ENCODE results near the gene MIOX. TPM values are rescaled to one million over a fixed set of nuclear protein-coding genes. Genes with fewer than 3 reads are reported as not detected.
A peak's percentile ranks its signal among the peaks of the same experiment; 100 is the strongest.
"Not testable (repeated sequence)": the region's sequence is repeated elsewhere in the genome, so short reads cannot be mapped to it uniquely, and the experiment has no call there.

MIOX gene
- polyA plus RNA-seq, 6 donors from 2014 or later = not detected

- Mint-ChIP-seq H3K27ac (peak within 1 kb of the TSS; percentile 95 to 99 (median 99)), H3K9me3 (no peaks in the 10 kb centered on the region), H3K4me3 (peak within 1 kb of the TSS; percentile 95 to 98 (median 96)), H3K4me1 (peaks cover 18 to 24% (median 20%) of the 10 kb centered on the region in 3 donors), H3K36me3 (no peaks in the 10 kb centered on the region), H3K27me3 (no peaks in the 10 kb centered on the region)
- peak; percentile 97 for DNase-seq
- ATAC-seq (ENCODE audit: low read depth in 2 of 2) = peak; percentile 66 to 71
Observed at GRCh38 chr22:50507991-50508884, 21.6 kb downstream of the MIOX start, which contains the start of gene NCAPH2. TSS of gene NCAPH2 (plus strand) at chr22:50508224. CDS start at chr22:50508338, 114 bp downstream.

GRCh38 chr22:50508897-50509296 lies 22.2 kb downstream of the MIOX start:
- Mint-ChIP-seq H3K27ac (peak overlapping the region; percentile 94 to 99 (median 98)), H3K4me3 (peak overlapping the region; percentile 91 to 98 (median 96)), H3K27me3 (no peaks in the 10 kb centered on the region), H3K9me3 (no peaks in the 10 kb centered on the region), H3K4me1 (peaks cover 18 to 26% (median 23%) of the 10 kb centered on the region in 3 donors), H3K36me3 (no peaks in the 10 kb centered on the region)
- DNase-seq = no peak
- ATAC-seq (ENCODE audit: low read depth in 2 of 2) = no peak

- no peak overlapping the region for H3K27ac Mint-ChIP-seq
- no peak for ATAC-seq (ENCODE audit: low read depth in 2 of 2)
- no peaks in the 10 kb centered on the region for H3K9me3 Mint-ChIP-seq
- H3K4me1 Mint-ChIP-seq = peaks cover 28 to 35% (median 31%) of the 10 kb centered on the region in 3 donors
- no peak for DNase-seq
- H3K27me3 Mint-ChIP-seq = no peaks in the 10 kb centered on the region
- H3K36me3 Mint-ChIP-seq = peaks cover 0 to 5% of the 10 kb centered on the region in 2 donors
- no peak overlapping the region for H3K4me3 Mint-ChIP-seq
Observed at GRCh38 chr22:50513175-50513574, 26.5 kb downstream of the MIOX start.

GRCh38 chr22:50516068-50516467 lies 29.4 kb downstream of the MIOX start:
- Mint-ChIP-seq H3K36me3 (peaks cover 0 to 5% of the 10 kb centered on the region in 2 donors), H3K27me3 (no peaks in the 10 kb centered on the region), H3K4me3 (peak overlapping the region in 1 of 8 donors; percentile 27), H3K9me3 (no peaks in the 10 kb centered on the region), H3K27ac (no peak overlapping the region), H3K4me1 (peaks cover 16 to 23% (median 20%) of the 10 kb centered on the region in 3 donors)
- ATAC-seq (ENCODE audit: low read depth in 2 of 2) = no peak
- no peak for DNase-seq

GRCh38 chr22:50516891-50517290 lies 30.2 kb downstream of the MIOX start:
- ATAC-seq (ENCODE audit: low read depth in 2 of 2) (no peak), DNase-seq (no peak)
- H3K9me3 Mint-ChIP-seq = no peaks in the 10 kb centered on the region
- H3K27ac Mint-ChIP-seq = no peak overlapping the region
- peaks cover 0 to 5% of the 10 kb centered on the region in 2 donors for H3K36me3 Mint-ChIP-seq
- H3K4me3 Mint-ChIP-seq = no peak overlapping the region
- peaks cover 17 to 23% (median 20%) of the 10 kb centered on the region in 3 donors for H3K4me1 Mint-ChIP-seq
- no peaks in the 10 kb centered on the region for H3K27me3 Mint-ChIP-seq

- H3K27me3 Mint-ChIP-seq = no peaks in the 10 kb centered on the region
- DNase-seq (no peak), ATAC-seq (ENCODE audit: low read depth in 2 of 2) (no peak)
- H3K36me3 Mint-ChIP-seq = peaks cover 0 to 5% of the 10 kb centered on the region in 2 donors
- H3K9me3 Mint-ChIP-seq = no peaks in the 10 kb centered on the region
- no peak overlapping the region for H3K4me3 Mint-ChIP-seq
- H3K4me1 Mint-ChIP-seq = peaks cover 17 to 25% (median 22%) of the 10 kb centered on the region in 3 donors
- no peak overlapping the region for H3K27ac Mint-ChIP-seq
Observed at GRCh38 chr22:50517495-50518260, 31.0 kb downstream of the MIOX start.

- H3K9me3 Mint-ChIP-seq = no peaks in the 10 kb centered on the region
- no peak overlapping the region for H3K4me3 Mint-ChIP-seq
- peaks cover 17 to 25% (median 22%) of the 10 kb centered on the region in 3 donors for H3K4me1 Mint-ChIP-seq
- ATAC-seq (ENCODE audit: low read depth in 2 of 2) = no peak
- H3K36me3 Mint-ChIP-seq = peaks cover 0 to 5% of the 10 kb centered on the region in 2 donors
- no peak for DNase-seq
- no peaks in the 10 kb centered on the region for H3K27me3 Mint-ChIP-seq
- H3K27ac Mint-ChIP-seq = no peak overlapping the region
Observed at GRCh38 chr22:50518606-50519005, 31.9 kb downstream of the MIOX start.

- no peak for DNase-seq
- H3K27ac Mint-ChIP-seq = no peak overlapping the region
- no peak overlapping the region for H3K4me3 Mint-ChIP-seq
- H3K4me1 Mint-ChIP-seq = peaks cover 17 to 21% (median 18%) of the 10 kb centered on the region in 3 donors
- H3K9me3 Mint-ChIP-seq = no peaks in the 10 kb centered on the region
- H3K27me3 Mint-ChIP-seq = no peaks in the 10 kb centered on the region
- no peak for ATAC-seq (ENCODE audit: low read depth in 2 of 2)
- H3K36me3 Mint-ChIP-seq = peaks cover 0 to 5% of the 10 kb centered on the region in 2 donors
Observed at GRCh38 chr22:50519151-50519550, 32.5 kb downstream of the MIOX start.

- peaks cover 17 to 24% (median 18%) of the 10 kb centered on the region in 3 donors for H3K4me1 Mint-ChIP-seq
- H3K36me3 Mint-ChIP-seq; H3K27ac Mint-ChIP-seq; ATAC-seq (ENCODE audit: low read depth in 2 of 2); DNase-seq; H3K9me3 Mint-ChIP-seq; H3K27me3 Mint-ChIP-seq; H3K4me3 Mint-ChIP-seq: not testable (repeated sequence)
Observed at GRCh38 chr22:50520184-50520583, 33.5 kb downstream of the MIOX start.

GRCh38 chr22:50520826-50521453 lies 34.3 kb downstream of the MIOX start:
- H3K4me3 Mint-ChIP-seq = no peak overlapping the region

GRCh38 chr22:50521710-50522109 lies 35.1 kb downstream of the MIOX start:
- Mint-ChIP-seq H3K36me3 (no peaks in the 10 kb centered on the region), H3K4me3 (peak overlapping the region in 2 of 8 donors; percentile 3 to 29), H3K27ac (peak overlapping the region in 1 of 6 donors; percentile 15)

More at GRCh38 chr22:50520826-50521453, 34.3 kb downstream of the MIOX start:
- no peaks in the 10 kb centered on the region for H3K9me3 Mint-ChIP-seq
- H3K27me3 Mint-ChIP-seq = no peaks in the 10 kb centered on the region
- ATAC-seq (ENCODE audit: low read depth in 2 of 2) (no peak), DNase-seq (no peak)
- H3K4me1 Mint-ChIP-seq = peaks cover 12 to 23% (median 13%) of the 10 kb centered on the region in 3 donors
- H3K27ac Mint-ChIP-seq = peak overlapping the region in 1 of 6 donors; percentile 56
- no peaks in the 10 kb centered on the region for H3K36me3 Mint-ChIP-seq

GRCh38 chr22:50522208-50522805 lies 35.6 kb downstream of the MIOX start:
- peaks cover 17 to 28% (median 19%) of the 10 kb centered on the region in 3 donors for H3K4me1 Mint-ChIP-seq
- H3K27ac Mint-ChIP-seq = no peak overlapping the region
- peak overlapping the region in 1 of 8 donors; percentile 29 for H3K4me3 Mint-ChIP-seq
- no peaks in the 10 kb centered on the region for H3K36me3 Mint-ChIP-seq
- H3K9me3 Mint-ChIP-seq = no peaks in the 10 kb centered on the region
- ATAC-seq (ENCODE audit: low read depth in 2 of 2) (no peak), DNase-seq (no peak)
- H3K27me3 Mint-ChIP-seq = no peaks in the 10 kb centered on the region

More at GRCh38 chr22:50521710-50522109, 35.1 kb downstream of the MIOX start:
- no peaks in the 10 kb centered on the region for H3K27me3 Mint-ChIP-seq
- DNase-seq (no peak), ATAC-seq (ENCODE audit: low read depth in 2 of 2) (no peak)
- H3K9me3 Mint-ChIP-seq = no peaks in the 10 kb centered on the region
- H3K4me1 Mint-ChIP-seq = peaks cover 11 to 22% (median 13%) of the 10 kb centered on the region in 3 donors

All from naive B cell (primary cell).